Measurements from ENCODE around the gene LRFN5.

LRFN5 gene

GRCh38 chr14:41773536-41774279, 167.0 kb downstream of the LRFN5 start:
- DNase-seq (ENCODE audit: low read depth), result no peak

GRCh38 chr14:41782511-41782910, 175.8 kb downstream of the LRFN5 start:
- no peak for DNase-seq (ENCODE audit: low read depth)

GRCh38 chr14:41783403-41783802, 176.7 kb downstream of the LRFN5 start:
- no peak for DNase-seq (ENCODE audit: low read depth)

GRCh38 chr14:41785696-41786095, 179.0 kb downstream of the LRFN5 start:
- DNase-seq (ENCODE audit: low read depth), result no peak

GRCh38 chr14:41799817-41800216, 193.1 kb downstream of the LRFN5 start:
- no peak for DNase-seq (ENCODE audit: low read depth)

GRCh38 chr14:41805633-41806032, 199.0 kb downstream of the LRFN5 start:
- DNase-seq (ENCODE audit: low read depth), result no peak

GRCh38 chr14:41806366-41806975, 199.8 kb downstream of the LRFN5 start:
- DNase-seq (ENCODE audit: low read depth), result no peak

- DNase-seq (ENCODE audit: low read depth), result no peak
Observed at GRCh38 chr14:41810362-41810761, 203.7 kb downstream of the LRFN5 start.

- no peak for DNase-seq (ENCODE audit: low read depth)
Observed at GRCh38 chr14:41817626-41818025, 210.9 kb downstream of the LRFN5 start.

GRCh38 chr14:41824441-41824840, 217.8 kb downstream of the LRFN5 start:
- no peak for DNase-seq (ENCODE audit: low read depth)

- DNase-seq (ENCODE audit: low read depth), result no peak
Observed at GRCh38 chr14:41825622-41826021, 218.9 kb downstream of the LRFN5 start.

- no peak for DNase-seq (ENCODE audit: low read depth)
Observed at GRCh38 chr14:41830714-41831406, 224.2 kb downstream of the LRFN5 start.

- no peak for DNase-seq (ENCODE audit: low read depth)
Observed at GRCh38 chr14:41839661-41840060, 233.0 kb downstream of the LRFN5 start.

GRCh38 chr14:41859336-41859735, 252.7 kb downstream of the LRFN5 start:
- DNase-seq (ENCODE audit: low read depth), result no peak

- no peak for DNase-seq (ENCODE audit: low read depth)
Observed at GRCh38 chr14:41860586-41860985, 253.9 kb downstream of the LRFN5 start.

- no peak for DNase-seq (ENCODE audit: low read depth)
Observed at GRCh38 chr14:41865894-41866293, 259.2 kb downstream of the LRFN5 start.

- DNase-seq (ENCODE audit: low read depth), result no peak
Observed at GRCh38 chr14:41868396-41868795, 261.7 kb downstream of the LRFN5 start.

- DNase-seq (ENCODE audit: low read depth), result no peak
Observed at GRCh38 chr14:41872931-41873685, 266.4 kb downstream of the LRFN5 start.

GRCh38 chr14:41873686-41874317, 267.1 kb downstream of the LRFN5 start:
- no peak for DNase-seq (ENCODE audit: low read depth)

GRCh38 chr14:41875116-41875515, 268.4 kb downstream of the LRFN5 start:
- DNase-seq (ENCODE audit: low read depth), result no peak

- no peak for DNase-seq (ENCODE audit: low read depth)
Observed at GRCh38 chr14:41878321-41878720, 271.6 kb downstream of the LRFN5 start.

GRCh38 chr14:41891624-41892023, 284.9 kb downstream of the LRFN5 start:
- no peak for DNase-seq (ENCODE audit: low read depth)
